UCSD-AML1 (cell line): ENCODE results near the gene HCRT.
"Not testable (repeated sequence)": the region's sequence is repeated elsewhere in the genome, so short reads cannot be mapped to it uniquely, and the experiment has no call there.

Source experiments
- DNase-seq: peaks from one replicate; lab custom pipeline; 2025; ENCODE audit not compliant: unreplicated experiment; lab: John Stamatoyannopoulos, UW

HCRT gene

GRCh38 chr17:42180411-42180921 lies 4.8 kb downstream of the HCRT start:
- DNase-seq = no peak

GRCh38 chr17:42179911-42180410 lies 5.3 kb downstream of the HCRT start:
- DNase-seq = no peak

- no peak for DNase-seq
Observed at GRCh38 chr17:42179335-42179734, 5.9 kb downstream of the HCRT start.

- peak; percentile 27 for DNase-seq
Observed at GRCh38 chr17:42178817-42179216, 6.4 kb downstream of the HCRT start.

- no peak for DNase-seq
Observed at GRCh38 chr17:42177684-42178083, 7.6 kb downstream of the HCRT start.

GRCh38 chr17:42174126-42174783 lies 11.0 kb downstream of the HCRT start:
- DNase-seq = no peak

GRCh38 chr17:42171831-42172230 lies 13.4 kb downstream of the HCRT start:
- DNase-seq = no peak

- DNase-seq = no peak
Observed at GRCh38 chr17:42169351-42169750, 15.9 kb downstream of the HCRT start.

GRCh38 chr17:42167807-42168206 lies 17.4 kb downstream of the HCRT start:
- no peak for DNase-seq

- DNase-seq = no peak
Observed at GRCh38 chr17:42166196-42166763, 19.0 kb downstream of the HCRT start.

GRCh38 chr17:42165751-42166150 lies 19.5 kb downstream of the HCRT start:
- no peak for DNase-seq

- no peak for DNase-seq
Observed at GRCh38 chr17:42163696-42164407, 21.4 kb downstream of the HCRT start.

GRCh38 chr17:42163113-42163512 lies 22.1 kb downstream of the HCRT start:
- peak; percentile 48 for DNase-seq

GRCh38 chr17:42160531-42160910 lies 24.7 kb downstream of the HCRT start:
- no peak for DNase-seq

GRCh38 chr17:42159796-42160530 lies 25.3 kb downstream of the HCRT start:
- no peak for DNase-seq

- DNase-seq = no peak
Observed at GRCh38 chr17:42155614-42156045, 29.6 kb downstream of the HCRT start.

- peak; percentile 30 for DNase-seq
Observed at GRCh38 chr17:42153919-42154742, 31.1 kb downstream of the HCRT start.

- DNase-seq = no peak
Observed at GRCh38 chr17:42146911-42147607, 38.2 kb downstream of the HCRT start.

GRCh38 chr17:42143138-42143537 lies 42.1 kb downstream of the HCRT start:
- DNase-seq = not testable (repeated sequence)
